NCI-H2196 (cell line): Measurements from ENCODE around the gene DHRSX.
"Not testable (repeated sequence)": the region's sequence is repeated elsewhere in the genome, so short reads cannot be mapped to it uniquely, and the experiment has no call there.

Experiments
- DNase-seq: peaks from one replicate; lab custom pipeline; 2025; ENCODE audit not compliant: unreplicated experiment; lab: John Stamatoyannopoulos, UW

Gene DHRSX

DNA sequence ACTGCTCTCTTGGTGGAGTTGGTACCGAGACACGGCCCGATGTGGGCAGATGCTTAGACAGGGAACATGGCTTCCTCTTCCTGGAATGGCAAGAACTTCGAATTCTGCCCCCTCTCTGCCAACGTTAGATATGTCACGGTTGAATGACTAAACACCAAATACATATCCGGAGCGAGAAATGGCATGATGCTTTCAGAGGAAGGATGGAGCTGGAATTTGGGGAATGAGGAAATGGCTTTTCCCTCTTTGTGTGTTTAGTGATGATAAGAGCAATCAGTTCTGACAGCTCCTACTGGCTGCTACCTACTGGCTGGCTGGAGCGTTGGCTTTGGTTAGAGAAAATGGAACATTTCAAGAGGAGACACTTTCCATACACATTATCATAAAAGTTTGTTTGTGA, 140.0 kb downstream of the DHRSX start:
- DNase-seq = no peak

DNA sequence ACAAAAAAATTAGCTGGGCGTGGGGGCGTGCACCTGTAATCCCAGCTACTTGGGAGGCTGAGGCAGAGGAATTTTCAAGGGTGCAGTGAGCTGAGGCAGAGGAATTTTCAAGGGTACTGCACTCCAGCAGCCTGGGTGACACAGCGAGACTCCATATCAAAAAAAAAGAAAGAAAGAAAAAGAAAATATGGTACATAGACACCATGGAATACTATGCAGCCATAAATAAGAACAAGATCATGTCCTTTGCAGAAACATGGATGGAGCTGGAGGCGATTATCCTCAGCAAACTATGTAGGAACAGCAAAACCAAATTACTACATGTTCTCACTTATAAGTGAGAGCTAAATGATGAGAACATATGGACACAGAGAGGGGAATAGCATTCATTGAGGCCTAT, 141.3 kb downstream of the DHRSX start:
- DNase-seq = not testable (repeated sequence)

GRCh38 chrX:2351999-2352995, 148.5 kb downstream of the DHRSX start:
- DNase-seq = no peak

DNA sequence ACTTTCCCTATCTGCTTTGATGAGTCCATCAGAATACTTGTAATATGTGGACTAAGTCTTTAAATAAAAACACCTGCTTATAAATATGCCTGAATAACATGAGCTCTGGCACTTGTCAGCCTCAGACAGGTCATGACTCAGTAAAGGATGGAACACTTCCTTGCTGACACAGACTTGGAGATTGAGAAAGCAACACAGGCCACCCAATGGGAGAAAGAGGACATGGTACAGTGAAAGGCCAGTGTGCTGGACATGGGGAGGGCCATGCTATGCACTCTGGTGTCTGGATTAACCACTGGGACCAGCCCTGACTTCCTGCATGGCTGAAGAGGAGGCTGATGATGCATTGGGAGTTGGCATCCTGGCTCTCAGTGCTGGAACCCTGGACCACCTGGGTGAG, 149.5 kb downstream of the DHRSX start:
- DNase-seq = no peak

DNA sequence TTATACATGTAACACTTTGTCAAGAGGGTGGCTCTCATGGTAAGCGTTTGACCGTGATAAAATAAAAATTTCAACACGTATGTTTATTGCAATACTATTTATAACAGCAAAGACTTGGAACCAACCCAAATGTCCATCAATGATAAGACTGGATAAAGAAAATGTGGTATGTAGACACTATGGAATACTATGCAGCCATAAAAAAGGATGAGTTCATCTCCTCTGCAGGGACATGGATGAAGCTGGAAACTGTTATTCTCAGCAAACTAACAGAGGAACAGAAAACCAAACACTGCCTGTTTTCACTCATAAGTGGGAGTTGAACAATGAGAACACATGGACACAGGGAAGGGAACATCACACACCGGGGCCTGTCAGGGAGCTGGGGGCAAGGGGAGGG, 150.1 kb downstream of the DHRSX start:
- DNase-seq = not testable (repeated sequence)

DNA sequence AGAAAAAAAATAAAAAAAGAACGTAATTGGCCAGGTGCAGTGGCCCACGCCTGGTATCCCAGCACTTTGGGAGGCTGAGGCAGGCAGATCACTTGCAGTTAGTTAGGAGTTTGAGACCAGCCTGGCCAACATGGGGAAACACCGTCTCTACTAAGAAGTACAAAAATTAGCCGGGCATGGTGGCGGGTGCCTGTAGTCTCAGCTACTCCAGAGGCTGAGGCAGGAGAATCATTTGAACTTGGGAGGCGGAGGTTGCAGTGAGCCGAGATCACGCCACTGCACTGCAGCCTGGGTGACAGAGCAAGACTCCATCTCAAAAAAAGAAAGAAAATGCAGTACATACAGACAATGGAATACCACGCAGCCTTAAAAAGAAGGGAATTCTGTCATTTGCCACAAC, 150.7 kb downstream of the DHRSX start:
- not testable (repeated sequence) for DNase-seq

- DNase-seq = no peak
Observed at GRCh38 chrX:2348211-2348610, 152.6 kb downstream of the DHRSX start.

- DNase-seq = no peak
Observed at GRCh38 chrX:2346158-2346557, 154.6 kb downstream of the DHRSX start.

DNA sequence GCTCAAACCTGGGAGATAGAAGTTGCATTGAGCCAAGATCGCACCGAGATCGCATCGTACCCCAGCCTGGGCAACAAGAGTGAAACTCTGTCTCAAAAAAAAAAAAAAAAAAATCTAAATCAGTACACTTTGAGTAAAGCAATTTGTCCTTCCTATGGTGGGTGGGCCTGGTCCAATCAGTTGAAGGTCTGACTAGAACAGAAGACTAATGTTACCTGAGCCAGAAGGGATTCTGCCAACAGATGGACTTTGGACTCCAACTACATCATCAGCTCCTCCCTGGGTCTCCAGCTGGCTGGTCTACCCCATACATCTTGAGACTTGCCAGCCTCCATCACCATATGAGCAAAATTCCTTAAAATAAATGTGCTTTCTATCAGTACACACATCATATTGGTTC, 155.2 kb downstream of the DHRSX start:
- DNase-seq = no peak

DNA sequence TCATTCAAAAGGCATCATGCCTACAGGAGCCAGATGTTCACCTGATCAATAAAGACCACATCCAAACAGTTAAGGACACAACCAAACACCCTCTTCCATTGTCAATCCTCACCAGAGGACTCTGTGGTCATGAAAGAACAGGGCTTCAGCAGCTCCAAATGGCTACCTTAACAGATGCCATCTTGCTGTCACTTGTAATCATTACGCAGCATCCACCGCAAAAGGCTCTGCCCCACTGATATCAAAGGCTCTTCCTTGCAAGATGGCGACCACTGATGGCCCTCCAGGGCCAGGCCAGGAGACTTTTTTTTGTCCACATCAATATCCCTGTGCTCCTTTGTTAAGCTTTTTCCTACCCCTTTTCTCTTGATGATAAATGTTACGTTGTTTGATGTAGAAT, 157.4 kb downstream of the DHRSX start:
- no peak for DNase-seq

- no peak for DNase-seq
Observed at GRCh38 chrX:2342874-2343273, 157.9 kb downstream of the DHRSX start.

DNA sequence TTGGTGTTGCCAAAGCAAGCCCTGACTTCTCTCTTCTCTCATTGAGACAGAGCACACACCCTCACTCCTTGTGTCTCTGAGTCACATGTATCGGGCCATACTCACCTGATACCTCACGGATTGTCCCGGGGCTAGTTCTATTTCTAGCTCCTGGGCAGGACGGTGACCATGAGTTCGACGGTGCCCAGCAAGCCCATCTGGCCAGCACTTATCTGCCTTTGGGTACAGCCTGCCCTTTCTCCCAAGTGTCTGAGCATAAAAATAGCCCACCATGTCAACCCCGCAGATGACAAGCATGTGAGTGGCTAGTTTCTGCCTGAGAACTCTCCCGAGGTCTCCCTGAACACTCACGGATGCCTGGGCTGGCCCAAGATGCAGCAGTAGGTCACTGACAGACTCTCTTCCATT, 158.5 kb downstream of the DHRSX start:
- DNase-seq = no peak

DNA sequence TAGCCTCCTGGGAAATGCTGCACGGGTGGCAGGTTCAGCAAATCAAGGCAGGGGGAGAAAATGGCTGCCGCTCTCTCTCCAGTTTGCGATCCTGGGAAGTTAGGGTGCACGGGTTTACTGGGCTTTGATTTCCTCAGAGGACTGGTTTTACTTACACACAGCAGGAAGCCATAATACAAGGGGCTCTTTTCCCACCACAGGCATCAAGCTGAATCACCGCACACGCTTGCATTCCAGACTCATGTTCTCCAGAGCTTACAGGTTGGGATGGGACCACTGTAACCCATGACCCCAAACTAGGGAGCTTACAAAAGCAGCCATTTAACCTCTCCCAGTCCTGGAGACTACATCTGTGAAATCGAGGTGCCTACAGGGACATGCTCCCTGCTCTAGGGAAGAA, 159.8 kb downstream of the DHRSX start:
- no peak for DNase-seq

- DNase-seq = no peak
Observed at GRCh38 chrX:2336181-2336580, 164.6 kb downstream of the DHRSX start.

- no peak for DNase-seq
Observed at GRCh38 chrX:2334237-2334636, 166.5 kb downstream of the DHRSX start.

DNA sequence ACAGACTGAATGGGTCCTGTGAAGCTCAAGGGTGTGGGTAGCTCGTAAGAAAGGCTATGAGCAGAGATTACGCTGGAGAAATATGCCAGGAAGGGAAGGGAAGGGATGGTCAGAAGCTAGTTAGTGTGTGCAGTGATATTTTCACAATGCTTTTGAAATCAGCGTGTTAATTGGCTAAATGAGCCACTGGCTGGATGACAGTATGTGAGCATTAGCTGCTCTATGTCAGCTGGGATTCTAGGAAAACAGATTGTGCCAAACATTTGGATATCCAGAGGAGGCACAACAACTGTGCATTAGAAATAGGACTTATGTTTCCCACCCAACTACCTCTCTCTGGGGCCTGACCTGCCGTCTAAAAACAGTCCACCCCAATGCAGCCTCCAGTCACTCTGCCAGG, 168.5 kb downstream of the DHRSX start:
- no peak for DNase-seq

DNA sequence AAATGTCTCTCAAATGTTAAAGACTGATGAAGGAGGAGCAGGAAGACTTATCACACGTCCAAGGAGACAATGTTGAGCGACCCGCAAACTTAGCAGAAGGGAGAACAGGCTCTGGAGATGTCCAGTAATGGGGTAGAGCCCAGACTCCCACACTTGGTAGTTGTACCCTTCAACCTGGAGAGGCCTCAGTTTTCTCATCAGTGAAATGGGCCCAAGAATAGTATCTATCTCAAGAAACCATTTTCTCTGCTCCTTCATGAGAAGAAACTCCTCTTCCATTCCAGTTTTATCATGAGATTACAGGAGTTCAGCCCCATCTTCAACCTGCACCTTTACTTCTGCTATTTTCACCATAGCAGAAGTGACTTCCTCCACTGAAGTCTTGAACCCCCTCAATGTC, 169.9 kb downstream of the DHRSX start:
- no peak for DNase-seq

- no peak for DNase-seq
Observed at GRCh38 chrX:2330487-2330886, 170.3 kb downstream of the DHRSX start.

GRCh38 chrX:2327423-2327822, 173.4 kb downstream of the DHRSX start:
- DNase-seq = no peak

GRCh38 chrX:2325076-2325784, 175.5 kb downstream of the DHRSX start:
- no peak for DNase-seq

GRCh38 chrX:2324151-2324550, 176.6 kb downstream of the DHRSX start:
- no peak for DNase-seq

DNA sequence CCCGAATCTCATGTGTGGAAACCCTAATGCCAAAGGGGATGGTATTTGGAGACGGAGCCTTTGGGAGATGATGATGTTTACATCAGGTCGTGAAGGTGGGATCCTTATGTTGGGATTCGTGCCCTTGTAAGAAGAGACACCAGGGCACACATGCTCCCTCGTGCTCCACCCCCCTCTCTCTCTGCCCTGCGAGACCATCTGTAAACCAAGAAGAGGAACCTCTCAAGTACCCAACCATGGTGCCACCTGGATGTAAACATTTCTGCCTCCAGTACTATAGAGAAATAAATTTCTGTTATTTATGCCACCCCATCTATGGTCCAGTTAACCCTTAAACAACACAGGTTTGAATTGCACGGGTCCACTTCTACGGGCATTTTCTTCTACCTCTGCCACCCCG, 179.4 kb downstream of the DHRSX start:
- no peak for DNase-seq
